Adipose tissue (tissue), 3 donors: ENCODE results near the gene PDK4. TPM values are rescaled to one million over a fixed set of nuclear protein-coding genes. Genes with fewer than 3 reads are reported as not detected.
"Not testable (repeated sequence)": the region's sequence is repeated elsewhere in the genome, so short reads cannot be mapped to it uniquely, and the experiment has no call there.

Experiments
- H3K27ac ChIP-seq: one replicate; pipeline ENCODE4 v1.5.1; 2013; ENCODE audit warnings: low read depth, low read length
- WGBS, 3 donors: extraction: QIAGEN DNeasy Blood & Tissue Kit; methylation state at CpG; one replicate each; pipeline ENCODE4 v1.1.7; 2013; 5-methylcytosine and 5-hydroxymethylcytosine counted together
- polyA plus RNA-seq, 3 donors: library from polyadenylated mRNA; stranded (reverse); fragments of 200-250 nt; gene quantifications; one replicate each; pipeline ENCODE4 v1.2.3, GENCODE V29; 2013
- donor health status: healthy with polysubstance abuse.
- donor health status: Bipolar disorder and iron deficiency.
- donor health status: healthy.

Gene PDK4
- polyA plus RNA-seq, 3 donors, result 106 to 387 (median 182) TPM

DNA sequence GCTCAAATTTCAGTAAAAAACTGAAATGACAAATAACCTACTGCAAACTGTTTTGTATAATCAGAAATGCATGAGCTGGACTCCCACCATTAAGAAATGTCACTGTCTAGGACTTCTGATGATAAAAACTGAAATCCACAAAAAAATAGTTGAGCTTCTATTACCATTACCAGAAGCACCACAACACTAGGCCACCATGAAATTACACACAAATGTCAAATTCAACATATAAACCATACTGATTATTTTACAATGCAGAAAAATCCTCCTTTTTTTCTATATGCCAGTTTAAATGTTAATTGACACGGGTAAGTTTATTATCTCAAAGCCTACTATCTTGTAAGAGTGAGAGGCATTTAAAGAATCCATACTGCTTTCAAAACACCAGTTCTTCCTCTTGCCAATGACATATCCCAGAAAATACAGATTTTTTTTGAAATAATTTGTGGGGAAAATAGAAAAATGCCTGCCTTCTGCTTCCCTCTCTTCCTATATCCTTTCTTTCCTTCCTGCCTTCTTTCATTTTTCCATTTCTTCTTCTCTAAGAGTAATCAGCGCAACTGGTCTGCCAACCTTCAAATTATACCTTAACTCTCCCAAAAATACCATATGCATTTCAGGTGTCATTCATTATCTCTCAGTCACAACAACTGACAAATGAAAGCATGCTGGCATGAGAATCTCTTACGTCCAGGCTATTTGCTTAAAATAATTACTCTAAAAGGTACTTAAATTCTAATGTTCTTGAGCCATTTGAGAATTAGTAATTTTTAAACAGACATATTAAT lies 12.3 kb downstream of the PDK4 start:
- no peak overlapping the region for H3K27ac ChIP-seq
- WGBS, 3 donors, result 42 to 87% (median 55%) methylated on average over 3 of the region's 3 CpGs

DNA sequence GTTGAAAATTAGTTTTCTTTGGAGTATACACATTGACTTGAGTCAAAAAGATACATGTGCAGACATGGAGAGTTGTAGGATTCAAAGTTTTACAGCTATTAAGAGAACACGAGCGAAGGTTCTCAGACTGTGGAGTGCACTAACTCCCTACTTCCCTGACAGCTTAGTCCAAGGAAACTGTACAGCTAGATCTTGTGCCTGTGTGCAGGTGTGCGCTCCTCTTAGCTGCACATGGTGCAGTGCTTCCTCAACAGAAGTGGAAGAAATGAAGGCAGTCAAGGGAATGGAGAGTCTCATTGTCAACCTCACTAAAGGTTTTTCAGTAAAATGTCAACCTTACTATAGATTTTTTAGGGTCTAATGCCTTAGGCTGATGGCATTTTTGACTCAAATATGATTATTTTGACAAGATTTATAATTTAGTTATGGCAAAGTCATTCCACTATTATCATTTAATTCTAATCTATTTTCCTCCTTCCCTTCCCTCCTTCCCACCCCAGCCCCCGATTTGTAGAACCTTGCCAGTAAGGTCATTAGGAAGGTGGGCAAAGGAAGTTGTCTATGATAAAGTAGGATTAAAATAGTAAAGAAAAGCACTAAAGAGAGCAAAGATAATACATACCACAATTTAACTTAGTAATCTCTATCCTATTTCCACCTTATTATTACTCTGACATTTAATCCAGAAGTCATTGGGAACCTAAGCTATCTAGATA lies 13.6 kb downstream of the PDK4 start:
- no peak overlapping the region for H3K27ac ChIP-seq
- 91 to 95% (median 93%) methylated on average over 4 of the region's 4 CpGs for WGBS, 3 donors

DNA sequence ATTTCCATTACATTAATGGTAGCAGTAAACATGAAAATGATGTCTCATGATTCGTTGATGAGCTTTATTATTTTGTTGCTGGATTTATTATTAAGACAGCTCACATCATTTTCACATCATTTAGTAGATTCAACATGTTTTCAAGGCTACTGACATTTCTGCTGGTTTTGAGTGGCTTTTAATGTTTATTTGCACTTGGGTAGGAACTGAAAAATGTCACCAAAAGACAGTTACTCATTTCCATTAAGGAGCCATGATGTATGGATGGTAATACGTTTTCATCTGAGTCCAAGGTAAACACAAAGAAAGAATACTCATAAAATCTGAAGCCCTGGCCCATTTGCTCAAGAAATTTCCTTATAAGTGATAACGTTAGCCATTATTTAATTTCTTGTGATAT lies 14.8 kb downstream of the PDK4 start:
- H3K27ac ChIP-seq, result no peak overlapping the region
- WGBS, 3 donors, result 40 to 68% (median 44%) methylated on average over 3 of the region's 3 CpGs

DNA sequence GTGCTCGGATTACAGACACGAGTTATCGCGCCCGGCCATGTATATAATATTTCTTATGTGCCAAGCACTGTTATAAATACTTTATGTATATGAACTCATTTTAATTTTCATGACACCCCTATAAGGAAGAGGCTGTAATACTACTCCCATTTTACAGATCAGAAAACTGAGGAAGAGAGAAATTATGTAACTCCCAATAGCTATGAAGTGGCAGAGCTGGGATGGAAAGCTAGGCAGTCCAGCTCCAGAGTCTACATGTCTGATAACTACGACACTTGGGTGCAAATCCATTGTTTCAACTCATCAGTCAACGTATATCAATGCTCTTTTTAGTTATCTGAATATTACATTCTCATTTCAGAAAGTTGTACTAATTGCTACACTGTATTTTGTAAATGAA lies 17.0 kb downstream of the PDK4 start:
- WGBS, 3 donors, result 92 to 96% (median 94%) methylated on average over 7 of the region's 7 CpGs
- H3K27ac ChIP-seq, result no peak overlapping the region

DNA sequence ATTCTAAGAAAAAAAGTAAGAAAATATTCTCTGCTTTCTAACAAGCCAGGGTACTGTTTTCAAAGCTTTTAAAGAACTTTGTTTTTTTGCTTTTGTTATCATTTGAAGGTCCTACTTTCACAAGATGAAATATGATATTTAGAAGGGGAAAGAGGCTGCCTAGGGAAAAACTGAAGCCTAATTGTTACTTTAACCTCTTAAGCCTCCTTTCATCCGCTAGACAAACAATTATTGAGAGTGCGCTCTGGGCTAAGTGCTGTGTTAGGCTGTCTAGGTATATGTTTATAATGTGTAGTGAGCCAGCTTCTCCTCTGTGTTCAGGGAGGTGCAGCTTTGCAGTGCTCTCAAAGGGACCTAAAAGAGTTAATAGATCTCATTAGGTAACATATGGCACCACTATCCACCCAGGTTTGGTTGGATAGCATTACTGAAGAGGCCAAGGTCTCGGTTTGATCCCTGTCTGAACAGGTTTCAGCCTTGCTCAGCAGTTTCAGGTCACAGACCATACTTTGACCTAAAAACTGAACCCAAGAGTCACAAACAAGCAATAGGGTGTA lies 17.9 kb downstream of the PDK4 start:
- no peak overlapping the region for H3K27ac ChIP-seq
- 59 to 73% (median 70%) methylated on average over 3 of the region's 3 CpGs for WGBS, 3 donors

DNA sequence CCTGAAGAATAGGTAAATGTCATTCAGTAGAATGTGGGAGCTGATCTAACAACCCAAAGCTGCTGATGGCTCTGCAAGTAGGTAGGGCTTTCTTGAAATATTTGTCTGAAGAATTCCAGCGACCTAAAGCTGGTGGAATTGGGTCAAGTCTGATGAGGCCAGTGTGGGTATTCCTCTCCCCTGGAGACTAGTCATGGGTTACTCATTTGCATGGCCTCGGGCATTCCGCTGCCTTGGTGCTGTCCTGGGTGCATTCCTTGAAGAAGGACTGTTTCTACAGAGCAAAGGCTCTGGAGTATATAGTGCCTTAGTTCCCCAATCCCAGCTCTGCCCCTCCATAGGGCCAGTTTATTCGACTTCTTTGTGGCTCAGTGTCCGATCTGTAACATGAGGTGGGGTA lies 19.2 kb downstream of the PDK4 start:
- WGBS, 3 donors, result 79 to 87% (median 87%) methylated on average over 5 of the region's 5 CpGs

DNA sequence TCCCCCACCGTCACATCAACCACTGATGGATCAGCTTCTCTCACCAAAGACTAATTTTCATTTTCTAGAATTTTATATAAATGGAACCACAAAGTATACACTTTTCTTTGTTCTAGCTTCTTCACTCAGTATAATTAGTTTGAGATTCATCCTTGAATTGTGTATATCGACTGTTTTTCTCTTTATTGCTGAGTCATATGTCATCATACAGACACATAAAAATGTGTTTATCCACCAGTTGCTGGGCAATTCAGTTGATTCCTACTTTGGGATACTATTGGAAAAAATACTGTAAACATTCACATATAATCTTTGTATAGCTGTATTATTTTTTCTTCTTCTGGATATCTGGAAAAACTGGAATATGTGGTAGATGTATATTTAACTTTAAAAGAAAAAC lies 26.6 kb downstream of the PDK4 start:
- no peak overlapping the region for H3K27ac ChIP-seq
- WGBS, 3 donors, result 91 to 92% (median 91%) methylated on average over 2 of the region's 2 CpGs

More for the DNA sequence above, 19.2 kb downstream of the PDK4 start:
- no peak overlapping the region for H3K27ac ChIP-seq

DNA sequence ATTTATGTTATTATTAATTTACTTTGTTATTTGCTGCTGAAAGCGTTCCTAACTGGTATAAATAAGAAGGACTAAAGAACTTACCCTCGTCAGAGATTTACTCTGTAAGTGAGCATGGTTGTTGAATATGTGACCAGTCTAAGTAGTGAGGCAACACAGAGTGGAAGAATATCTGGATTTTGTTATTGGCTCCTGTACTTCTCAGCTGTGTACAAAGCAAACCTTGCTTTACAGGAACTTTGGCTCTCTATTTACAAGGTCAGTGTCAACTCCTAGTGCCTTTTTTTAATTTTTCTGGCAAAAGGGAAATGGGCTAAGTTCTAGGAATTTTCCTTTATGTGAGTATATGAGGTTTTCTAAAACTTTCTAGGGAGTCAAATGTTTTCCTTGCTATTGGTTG lies 35.6 kb downstream of the PDK4 start:
- WGBS, 3 donors, result 65 to 90% (median 87%) methylated on average over 2 of the region's 2 CpGs
- H3K27ac ChIP-seq, result no peak overlapping the region

DNA sequence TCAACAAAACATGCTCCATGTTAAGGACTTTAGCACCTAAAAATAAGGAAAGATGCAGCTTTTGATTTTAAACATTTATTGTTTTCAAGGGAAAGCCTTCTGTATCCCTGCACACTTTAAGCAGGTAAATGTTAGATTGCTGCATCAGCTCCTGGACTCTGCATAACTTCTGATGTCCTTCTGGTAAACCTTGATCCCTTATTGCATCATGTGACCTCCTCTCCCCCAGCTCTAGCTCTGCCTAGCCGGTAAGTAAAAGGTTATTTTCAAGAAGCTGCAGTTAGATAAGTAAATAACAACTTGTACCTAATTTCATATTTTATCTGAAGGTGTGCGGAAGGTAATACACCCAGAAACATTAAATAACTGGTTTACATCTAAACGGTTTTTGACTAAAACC lies 37.5 kb downstream of the PDK4 start:
- no peak overlapping the region for H3K27ac ChIP-seq
- WGBS, 3 donors, result 51 to 72% (median 70%) methylated on average over 3 of the region's 3 CpGs

DNA sequence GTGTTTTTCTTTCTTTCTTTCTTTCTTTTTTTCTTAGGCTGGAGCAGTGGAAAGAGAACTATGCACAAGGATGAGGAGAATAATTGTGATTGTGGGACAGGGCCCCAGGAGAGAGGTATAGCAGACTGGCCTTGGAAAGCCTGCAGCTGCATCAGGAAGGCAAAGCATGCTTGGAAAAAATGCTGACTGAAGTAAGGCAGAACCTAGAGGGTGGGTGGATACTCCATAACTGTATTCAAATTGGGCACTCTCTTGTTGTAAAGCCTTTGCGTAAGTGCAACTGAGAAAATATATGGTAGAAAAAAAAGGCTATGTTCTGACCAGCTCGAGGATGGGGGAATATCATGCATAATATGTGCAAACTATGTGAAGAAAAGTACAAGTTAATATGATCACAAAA lies 39.5 kb downstream of the PDK4 start:
- 89 to 98% (median 92%) methylated on average over 2 of the region's 2 CpGs for WGBS, 3 donors
- H3K27ac ChIP-seq, result no peak overlapping the region

DNA sequence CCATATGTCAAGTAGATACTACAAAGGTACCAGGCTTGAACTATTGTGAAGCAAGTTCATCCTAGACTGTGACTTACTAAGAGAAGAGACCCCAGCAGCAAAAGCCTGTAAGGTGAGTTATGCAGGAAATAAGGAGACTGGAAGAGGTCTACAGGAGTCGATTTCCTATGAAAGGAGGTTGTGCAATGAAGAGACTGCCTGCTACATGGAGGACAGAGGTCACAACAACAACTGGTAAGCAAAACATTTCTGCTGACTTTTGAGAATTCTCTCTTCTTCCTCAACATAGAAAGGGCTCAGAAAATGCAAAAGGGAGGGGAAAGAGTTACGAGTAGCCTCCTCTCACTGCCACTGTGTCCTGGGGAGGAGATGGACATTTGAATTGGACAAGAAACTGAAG lies 42.4 kb downstream of the PDK4 start:
- 59 to 78% (median 61%) methylated on average over 2 of the region's 2 CpGs for WGBS, 3 donors
- no peak overlapping the region for H3K27ac ChIP-seq

DNA sequence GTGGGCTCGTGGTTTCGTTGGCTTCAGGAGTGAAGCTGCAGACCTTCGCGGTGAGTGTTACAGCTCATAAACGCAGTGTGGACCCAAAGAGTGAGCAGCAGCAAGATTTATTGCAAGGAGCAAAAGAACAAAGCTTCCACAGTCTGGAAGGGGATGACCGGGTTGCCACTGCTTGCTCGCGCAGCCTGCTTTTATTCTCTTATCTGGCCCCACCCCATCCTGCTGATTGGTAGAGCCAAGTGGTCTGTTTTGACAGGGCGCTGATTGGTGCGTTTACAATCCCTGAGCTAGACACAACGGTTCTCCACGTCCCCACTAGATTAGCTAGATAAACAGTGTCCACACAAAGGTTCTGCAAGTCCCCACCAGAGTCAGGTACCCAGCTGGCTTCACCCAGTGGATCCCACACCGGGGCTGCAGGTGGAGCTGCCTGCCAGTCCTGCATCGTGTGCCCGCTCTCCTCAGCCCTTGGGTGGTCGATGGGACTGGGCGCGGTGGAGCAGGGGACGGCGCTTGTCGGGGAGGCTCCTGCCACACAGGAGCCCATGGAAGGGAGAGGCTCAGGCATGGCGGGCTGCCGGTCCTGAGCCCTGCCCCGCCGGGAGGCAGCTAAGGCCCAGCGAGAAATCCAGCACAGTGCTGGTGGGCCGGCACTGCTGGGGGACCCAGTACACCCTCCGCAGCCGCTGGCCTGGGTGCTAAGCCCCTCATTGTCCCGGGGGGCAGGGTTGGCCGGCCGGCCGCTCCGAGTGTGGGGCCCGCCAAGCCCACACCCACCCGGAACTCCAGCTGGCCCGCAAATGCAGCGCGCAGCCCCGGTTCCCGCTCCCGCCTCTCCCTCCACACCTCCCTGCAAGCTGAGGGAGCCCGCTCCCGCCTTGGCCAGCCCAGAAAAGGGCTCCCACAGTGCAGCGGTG lies 44.0 kb downstream of the PDK4 start:
- not testable (repeated sequence) for H3K27ac ChIP-seq
- 79 to 94% (median 89%) methylated on average over 25 to 43 of the region's 45 CpGs for WGBS, 3 donors

DNA sequence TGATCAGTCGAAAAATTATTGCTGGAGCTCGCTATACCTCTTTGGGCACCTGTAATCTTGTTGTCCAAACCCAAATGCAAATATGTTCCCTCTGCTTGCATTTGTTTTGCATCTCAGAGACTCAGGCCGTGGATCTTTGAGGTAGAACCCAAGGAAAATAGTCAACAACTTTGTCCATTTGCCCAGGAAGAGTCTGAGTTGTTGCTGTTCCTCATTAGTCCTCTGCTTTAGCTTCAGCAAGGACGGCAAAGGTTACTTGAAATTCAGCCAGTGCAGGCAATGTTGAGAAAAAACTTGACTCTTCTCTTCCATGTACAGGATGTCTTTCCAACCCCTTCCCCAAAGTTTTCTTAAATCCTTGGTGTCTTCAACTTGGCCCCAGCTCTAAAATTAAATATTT lies 45.8 kb downstream of the PDK4 start:
- WGBS, 3 donors, result 30 to 45% (median 38%) methylated on average over 4 of the region's 4 CpGs
- peak overlapping the region; percentile 53 for H3K27ac ChIP-seq

DNA sequence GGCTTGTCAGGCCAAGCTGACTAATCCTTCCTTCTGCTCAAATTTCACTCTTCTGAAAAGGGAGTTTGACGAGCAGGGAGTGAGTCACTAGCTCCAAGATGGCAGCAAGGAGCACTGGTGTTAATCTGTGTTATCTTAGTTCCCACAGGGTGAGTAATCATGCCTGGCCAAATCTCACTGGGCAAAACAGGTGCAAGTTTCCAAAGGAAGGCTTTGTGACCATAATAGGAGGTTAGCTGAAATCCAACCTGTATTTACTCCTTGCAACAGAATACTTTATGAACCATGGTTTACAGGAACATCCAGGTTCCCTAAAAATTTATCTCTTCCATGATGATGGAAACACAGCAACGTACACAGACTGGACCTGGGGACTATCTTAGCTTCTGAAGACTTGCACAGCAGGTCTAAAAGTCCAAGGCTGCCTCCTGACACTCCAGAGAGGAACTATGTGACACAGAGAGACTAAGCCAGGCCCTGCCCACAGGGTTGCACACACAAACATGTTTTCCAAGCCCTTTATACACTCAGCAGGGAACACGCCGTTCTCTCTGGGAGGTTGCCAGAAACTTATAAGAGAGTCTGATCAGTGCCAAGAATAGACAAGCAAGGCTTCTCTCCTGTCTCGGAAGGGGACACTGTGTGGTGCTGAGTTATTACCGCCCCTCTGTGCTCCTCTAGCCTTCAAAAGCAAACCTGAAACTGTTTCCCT lies 46.3 kb downstream of the PDK4 start:
- WGBS, 3 donors, result 15 to 27% (median 23%) methylated on average over 6 of the region's 6 CpGs
- no peak overlapping the region for H3K27ac ChIP-seq

DNA sequence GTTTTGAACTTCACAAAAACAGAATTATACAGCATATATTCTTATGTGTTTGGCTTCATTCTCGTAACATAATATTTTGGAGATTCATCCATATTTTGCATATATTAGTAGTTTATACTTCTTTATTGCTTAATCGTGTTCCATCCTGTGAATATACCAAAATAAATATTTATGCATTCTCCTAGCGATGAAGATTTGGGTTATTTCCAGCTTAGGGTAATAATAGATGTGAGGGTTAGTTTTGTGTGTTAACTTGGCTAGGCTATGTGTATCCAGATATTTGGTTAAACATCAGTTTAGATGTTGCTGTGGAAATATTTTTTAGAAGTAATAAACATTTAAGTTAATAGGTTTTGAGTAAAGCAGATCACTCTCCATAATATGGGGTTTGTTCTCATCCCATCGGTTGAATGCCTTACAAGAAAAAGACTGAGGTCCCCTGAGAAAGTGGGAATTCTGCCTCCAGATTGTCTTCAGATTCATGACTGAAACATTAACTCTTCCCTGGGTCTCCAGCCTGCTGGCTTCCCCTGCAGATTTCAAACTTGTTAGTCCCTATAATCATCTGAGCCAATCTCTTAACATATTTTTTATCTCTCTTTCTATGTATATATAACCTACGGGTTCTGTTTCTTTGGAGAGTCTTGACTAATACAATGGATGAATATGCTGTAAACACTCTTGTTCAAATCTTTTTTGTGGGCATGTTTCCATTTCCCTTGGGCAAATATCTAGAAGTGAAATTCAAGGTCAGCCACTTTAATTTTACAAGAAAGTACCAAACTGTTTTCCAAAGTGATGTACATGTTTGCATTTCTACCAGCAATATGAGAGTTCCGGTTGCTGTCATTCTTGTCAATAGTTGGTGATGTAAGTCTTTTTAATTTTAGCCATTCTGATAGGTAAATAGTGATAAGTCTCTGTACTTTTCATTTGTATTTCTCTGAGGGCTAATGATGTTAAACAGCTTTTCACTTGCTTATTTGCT lies 48.7 kb downstream of the PDK4 start:
- WGBS, 3 donors, result 44 to 63% (median 58%) methylated on average over 6 of the region's 6 CpGs
- H3K27ac ChIP-seq, result peak overlapping the region; percentile 46

DNA sequence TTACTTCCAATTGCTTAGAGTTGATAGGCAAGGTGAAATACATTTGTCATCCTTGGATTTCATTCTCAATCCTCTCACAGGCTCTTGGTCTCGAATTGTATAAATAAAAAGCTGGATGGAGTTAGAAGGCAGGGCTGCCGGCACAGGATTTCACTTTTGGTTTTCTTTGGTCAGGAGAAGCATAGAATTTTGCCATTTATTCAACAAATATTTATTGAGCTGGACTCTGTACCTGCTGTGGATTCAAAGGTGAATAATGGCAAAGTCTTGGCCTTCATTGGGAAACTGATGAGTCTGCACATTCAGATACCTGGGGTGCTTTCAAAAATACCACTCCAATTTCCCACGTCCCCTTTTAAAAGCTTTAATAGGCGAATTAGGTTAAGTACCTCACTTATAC lies 49.7 kb downstream of the PDK4 start:
- no peak overlapping the region for H3K27ac ChIP-seq
- 61 to 74% (median 71%) methylated on average over 4 of the region's 4 CpGs for WGBS, 3 donors

DNA sequence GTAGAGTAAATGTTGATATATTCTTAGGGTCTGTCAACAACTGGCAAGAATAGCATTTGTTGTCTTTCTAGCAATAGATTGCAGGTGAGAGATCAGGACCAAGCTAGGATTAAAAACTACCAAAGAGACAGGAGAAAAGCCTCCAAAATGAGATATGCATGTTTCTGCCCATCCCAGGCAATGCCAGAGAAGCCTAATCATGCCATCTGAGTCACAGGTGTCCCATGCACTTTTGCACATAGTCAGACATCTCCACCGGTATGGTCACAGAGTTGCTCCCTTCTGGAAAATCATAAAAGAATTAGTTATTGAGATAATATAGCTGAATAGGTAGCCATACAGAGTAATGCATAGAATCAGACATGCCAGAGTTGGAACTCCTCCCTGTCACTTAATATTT lies 50.6 kb downstream of the PDK4 start:
- no peak overlapping the region for H3K27ac ChIP-seq
- WGBS, 3 donors, result 85 to 96% (median 91%) methylated on average over 1 of the region's 1 CpG
